GM19193 (cell line): Measurements from ENCODE around the gene ZNF341.

Experiments
- POLR2A ChIP-seq: IDR thresholded peaks from 4 replicates; pipeline ENCODE4 v1.6.1; 2011; ENCODE audit not compliant: insufficient read depth, insufficient read length; ENCODE audit errors: extremely low read depth

ZNF341 gene

GRCh38 chr20:33731693-33732165 lies at the start of gene ZNF341:
ZNF341 (plus strand) TSS chr20:33731996; CDS start chr20:33732022, 26 bp downstream.
- TF ChIP-seq POLR2A, result peak; percentile 45

- no peak for TF ChIP-seq POLR2A
These were observed 47.1 kb upstream of the ZNF341 start for GRCh38 chr20:33684533-33685327.

DNA sequence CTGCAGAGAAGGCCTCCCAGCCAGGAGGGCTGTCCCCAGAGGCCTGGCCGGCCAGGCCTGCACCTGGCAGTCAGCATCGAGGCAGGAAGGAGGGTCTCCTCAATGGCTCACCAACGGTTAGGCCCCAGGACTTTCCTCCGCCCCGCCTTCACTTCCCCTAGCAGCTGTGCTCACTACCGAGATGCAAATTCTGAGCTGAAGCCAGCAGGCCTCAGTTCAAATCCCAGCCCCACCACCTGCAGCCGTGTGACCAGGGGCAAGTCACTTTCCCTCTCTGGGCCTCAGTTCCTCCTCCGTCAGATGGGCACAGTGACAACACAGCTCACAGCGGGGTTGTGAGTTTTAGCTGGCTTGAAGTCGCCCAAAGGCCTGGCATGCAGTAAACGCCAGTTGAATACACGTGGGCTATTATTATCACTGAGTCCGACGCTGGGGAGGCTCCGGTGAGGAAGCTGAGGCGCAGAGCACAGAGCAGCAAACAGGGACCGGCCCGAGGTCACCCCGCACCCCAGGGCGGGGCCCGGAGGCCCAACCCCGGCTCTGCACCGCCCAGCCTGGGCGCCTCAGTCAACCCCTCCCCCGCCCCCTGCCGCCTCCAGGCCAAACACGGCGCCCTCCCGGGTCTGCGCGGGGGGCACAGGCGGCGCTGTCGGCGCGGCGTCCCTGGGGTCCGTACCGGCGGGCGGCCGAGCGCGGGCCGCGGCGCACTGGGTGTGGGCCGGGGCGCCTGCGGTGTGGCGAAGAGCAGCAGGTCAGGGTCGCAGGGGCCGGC lies 46.3 kb upstream of the ZNF341 start:
- TF ChIP-seq POLR2A, result peak; percentile 45

DNA sequence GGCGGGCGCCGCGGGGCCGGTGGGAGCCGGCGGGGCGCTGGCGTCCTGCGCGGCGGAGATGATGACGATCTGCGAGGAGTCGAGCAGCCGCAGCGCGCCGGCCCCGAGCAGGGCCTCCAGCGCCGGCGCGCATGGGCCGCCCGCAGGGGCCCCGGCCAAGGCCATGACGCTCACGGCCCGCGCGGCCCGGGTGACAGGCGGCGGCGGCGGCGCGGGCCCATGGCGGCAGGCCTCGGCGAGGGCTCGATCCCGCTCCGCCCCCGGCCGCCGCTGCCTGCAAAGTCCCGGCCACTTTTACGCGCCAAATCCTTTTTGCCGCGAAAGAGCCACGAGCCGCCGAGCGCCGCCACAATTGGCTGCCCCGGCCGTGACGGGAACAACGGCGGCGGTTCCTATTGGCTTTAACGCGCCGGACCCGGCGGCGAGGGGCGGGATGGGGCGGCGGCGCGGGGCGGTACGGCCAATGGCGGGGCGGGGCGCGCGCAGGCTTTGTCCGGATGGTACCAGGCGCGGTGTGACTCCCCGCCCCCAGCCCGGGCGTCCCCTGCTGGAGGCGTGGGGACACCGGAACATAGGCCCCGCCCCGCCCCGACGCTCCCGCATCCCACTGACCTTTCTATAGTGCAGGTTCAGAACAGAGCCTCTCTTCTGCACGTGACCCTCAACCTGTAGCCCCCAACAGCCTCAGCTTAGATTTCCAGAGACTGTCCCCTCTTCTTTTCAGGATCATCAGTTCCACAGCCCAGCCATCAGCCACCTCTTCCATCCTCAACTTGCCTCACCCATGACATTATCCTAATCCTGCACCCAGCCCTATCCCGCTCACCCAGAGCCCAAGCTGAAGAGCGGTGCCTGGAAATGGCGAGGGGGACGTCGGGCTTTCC lies 45.5 kb upstream of the ZNF341 start, which contains the start of gene E2F1:
Gene E2F1, minus strand, starts transcription at position 286 of the 884 bp plus-strand sequence. Its CDS starts 121 bp downstream, at position 165.
- peak; percentile 49 for TF ChIP-seq POLR2A

DNA sequence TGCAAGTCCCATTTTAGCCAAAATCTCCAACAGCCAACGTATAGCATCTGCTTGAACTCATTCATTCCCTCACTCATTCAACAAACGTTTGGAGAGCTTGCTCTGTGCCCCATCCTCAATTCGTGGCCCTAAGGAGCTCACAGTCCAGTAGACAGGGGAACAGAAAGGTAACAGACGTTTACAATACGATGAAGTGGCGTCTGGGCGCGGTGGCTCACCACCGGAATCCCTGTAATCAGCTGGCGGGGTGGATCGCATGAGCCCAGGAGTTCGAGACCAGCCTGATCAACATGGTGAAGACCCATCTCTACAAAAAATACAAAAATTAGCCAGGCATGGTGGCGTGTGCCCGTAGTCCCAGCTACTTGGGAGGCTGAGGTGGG lies 44.8 kb upstream of the ZNF341 start:
- TF ChIP-seq POLR2A, result no peak

DNA sequence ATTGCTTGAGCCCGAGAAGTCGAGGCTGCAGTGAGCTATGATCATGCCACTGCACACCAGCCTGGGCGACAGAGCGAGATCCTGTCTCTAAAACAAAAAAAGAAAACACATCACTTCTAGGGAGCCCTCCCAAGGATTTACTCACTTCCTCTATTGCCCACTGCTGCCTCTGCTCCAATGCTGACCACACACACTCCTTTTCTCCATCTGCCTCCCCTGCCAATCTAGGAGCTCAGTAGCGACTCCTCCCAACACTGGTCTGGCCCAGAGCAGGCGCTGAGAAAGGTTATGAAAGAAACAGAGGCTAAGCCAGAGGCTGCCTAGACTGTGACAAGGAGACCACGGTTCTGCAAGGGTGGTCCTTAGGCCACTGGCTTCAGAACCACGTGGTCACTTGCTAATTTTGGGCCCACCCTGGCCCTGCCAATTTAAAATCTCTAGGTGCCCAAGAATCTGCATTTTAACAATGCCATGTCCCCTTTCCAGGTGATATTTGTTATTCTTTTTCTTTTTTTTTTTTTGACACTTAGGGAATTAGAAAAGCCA lies 44.4 kb upstream of the ZNF341 start:
- no peak for TF ChIP-seq POLR2A

DNA sequence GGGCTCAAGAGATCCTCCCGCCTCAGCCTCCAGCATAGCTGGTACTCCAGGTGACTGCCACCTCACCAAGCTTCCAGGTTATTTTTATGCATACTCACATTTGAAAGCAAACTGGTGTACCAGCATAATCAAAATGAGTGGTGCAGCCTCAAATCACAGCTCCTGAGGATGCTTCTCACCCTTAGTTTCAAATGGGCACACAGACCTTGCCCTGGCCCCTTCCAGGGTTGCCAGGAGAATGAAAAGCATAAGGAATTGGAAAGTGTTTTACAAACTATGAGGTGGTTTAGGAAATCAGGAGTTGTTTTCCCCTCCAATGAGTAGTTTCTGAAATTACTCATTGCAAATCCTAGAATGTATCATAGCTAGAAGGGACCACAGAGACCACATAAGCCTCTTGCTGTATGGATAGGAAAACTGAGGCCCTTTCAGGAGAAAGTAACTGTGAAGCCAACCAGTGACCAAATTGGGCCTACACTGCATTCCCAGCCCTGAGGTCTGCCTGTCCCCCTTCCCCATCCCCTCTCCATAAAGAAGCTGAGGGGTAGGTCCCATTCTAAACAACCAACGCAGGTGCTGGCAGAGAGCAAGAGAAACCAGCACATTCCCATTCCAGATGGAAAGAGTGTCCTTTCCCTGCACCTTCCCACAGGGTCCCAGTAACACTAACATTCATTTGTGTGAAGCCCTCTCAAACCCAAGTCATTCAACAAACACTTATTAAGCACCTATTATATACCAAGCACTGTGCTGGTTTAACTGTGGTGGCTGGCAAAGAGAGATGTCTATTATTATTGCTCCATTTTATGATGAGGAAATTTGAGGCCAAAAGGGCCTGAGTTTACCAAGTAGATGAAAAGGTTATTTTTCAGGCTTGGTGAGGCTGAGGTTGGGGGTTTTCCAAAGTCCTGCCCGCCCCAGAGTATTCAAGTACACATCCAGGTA lies 43.5 kb upstream of the ZNF341 start:
- TF ChIP-seq POLR2A, result no peak

DNA sequence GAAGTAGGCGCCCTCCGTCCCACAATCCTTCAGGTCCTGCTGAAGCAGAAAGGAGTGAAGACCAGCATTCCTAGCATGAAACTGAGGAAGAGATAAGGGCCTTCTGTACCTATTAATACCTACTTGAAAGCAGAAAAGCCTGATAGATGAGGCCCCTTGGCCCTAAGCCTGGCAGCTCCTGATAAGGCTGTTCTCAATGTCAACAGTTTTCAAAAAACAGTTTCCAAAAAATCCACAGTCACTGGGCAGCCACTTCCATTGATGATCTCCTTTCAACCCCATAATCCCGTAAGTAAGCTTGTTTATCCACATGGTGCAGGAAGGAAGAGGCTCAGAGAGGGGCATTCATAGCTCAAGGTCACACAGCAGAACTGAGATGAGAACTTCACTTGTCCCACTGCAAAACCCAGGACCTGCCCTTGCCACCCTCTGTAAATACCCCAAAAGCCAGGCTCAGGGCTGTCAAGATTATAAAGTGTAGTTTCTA lies 42.8 kb upstream of the ZNF341 start:
- TF ChIP-seq POLR2A, result no peak

DNA sequence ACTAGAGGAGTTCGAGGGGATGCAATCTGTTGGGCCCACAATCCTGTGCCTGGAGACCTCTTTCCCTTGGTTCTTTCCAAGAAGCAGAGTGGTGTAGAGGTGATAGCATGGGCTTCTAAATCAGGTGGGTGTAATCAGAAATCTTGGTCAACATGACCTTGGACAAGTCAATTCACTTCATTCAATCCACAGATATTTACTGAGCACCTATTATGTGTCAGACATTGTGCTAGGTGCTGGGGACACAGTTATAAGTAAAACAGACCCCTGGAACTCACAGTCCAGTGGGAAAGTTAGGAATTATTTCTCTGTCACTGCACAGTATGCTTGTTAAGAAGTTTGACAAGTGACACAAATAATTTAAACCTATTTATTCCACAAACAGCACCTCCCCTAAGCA lies 42.3 kb upstream of the ZNF341 start:
- TF ChIP-seq POLR2A, result no peak

GRCh38 chr20:33689973-33690372 lies 41.8 kb upstream of the ZNF341 start:
- TF ChIP-seq POLR2A, result no peak

DNA sequence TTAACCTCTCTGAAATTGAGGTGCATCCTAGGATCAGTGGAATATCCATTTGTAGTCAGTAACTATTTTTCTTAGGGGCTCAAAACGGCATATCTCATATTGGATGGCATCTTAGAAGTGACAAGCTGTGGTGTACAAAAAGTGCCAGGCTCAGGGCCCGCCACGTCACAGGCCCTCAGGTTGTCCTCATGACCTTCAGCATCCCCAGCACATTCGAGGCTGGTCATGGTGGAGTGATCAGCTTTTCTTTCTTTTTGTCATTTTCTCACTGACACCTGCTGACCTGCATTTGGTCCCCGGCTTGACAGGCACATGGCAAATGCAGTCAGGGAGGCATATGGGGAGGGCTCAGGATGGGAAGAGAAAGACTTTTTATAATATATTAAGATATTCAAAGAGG lies 38.5 kb upstream of the ZNF341 start:
- no peak for TF ChIP-seq POLR2A

DNA sequence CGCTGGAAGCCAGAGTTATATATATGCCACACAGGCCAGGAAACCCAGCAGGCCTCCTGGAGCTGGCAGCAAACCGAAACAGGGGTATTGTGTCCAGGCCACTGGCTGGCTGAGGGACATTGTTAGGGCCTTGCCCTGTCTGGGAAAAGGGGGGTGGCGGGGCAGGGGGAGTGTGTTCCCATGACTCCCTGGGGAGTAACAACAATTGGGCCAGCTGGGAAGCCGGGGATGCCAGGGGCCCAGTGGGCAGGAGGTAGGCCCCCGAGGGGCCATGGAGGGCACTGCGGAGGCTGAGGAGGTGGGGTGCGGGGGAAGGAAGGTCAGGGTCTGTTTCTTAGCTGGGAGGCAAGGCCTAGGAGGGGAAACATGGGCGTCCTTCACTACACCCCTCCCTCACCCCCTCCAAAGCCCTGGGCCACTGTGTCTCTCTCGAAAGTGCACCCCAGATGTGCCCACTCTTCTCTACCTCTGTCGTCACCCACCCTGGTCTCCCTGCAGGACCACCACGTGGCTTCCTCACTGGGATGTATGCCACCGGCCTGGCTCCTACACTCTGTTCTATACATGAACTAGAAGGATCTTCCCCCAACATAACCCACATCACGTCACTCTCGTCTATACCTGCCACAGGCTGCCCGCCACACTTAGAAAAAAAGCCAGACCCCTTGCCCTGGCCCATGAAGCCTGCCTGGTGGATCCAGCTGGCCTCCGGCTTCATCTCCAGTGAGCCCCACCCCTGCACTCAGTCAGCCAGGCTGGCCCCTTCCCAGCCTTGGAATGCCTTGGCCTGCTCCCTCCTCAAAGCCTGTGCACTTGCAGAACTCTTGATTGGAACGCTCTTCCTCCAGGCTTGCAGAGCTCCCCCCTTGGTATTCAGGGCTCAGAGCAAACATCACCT lies 37.8 kb upstream of the ZNF341 start:
- TF ChIP-seq POLR2A, result no peak

DNA sequence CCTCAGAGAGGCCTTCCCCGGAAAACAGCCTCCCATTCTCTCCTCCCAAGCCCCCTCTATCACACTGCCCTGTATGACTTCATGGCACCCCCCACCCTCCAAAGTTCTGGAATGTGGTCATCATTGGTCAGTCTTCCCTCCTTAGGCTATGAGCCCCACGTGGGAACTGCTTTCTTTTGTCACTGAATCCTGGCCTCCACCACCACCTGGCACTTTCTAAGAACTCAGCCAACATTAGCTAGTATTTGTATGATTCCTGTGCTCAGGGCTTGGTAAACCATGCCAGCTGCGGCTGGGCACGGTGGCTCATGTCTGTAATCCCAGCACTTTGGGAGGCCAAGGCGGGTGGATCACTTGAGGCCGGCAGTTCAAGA lies 37.2 kb upstream of the ZNF341 start:
- no peak for TF ChIP-seq POLR2A

GRCh38 chr20:33696448-33696847 lies 35.3 kb upstream of the ZNF341 start:
- TF ChIP-seq POLR2A, result no peak
